HG03457 (cell line): Measurements from ENCODE around the gene SLC19A1.

Experiments used
- ATAC-seq: cut with Tn5 transposase; IDR thresholded peaks from one replicate; pipeline ENCODE4 v1.9.1; 2021; ENCODE audit warnings: moderate number of reproducible peaks; ENCODE audit not compliant: unreplicated experiment

The SLC19A1 gene

DNA sequence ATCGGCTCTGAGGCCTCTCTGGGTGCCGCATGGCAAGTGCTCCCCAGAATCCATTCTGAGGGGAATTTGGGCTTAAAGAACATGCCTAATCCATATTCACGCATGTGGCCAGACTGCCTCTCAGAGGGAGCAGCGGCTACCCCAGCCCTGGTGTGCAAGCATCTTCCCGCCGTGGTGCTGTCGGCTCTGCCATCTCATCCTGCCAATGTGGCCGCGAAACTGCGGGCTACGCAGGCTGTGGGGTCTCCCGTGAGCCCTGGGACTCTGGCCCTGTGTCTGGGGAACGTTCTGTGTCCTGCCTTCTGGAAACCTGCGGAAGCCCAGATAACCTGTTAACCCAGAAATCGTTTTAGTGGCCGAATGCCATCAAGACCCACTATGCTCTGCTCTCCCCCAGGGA lies 60.7 kb downstream of the SLC19A1 start:
- ATAC-seq = no peak

DNA sequence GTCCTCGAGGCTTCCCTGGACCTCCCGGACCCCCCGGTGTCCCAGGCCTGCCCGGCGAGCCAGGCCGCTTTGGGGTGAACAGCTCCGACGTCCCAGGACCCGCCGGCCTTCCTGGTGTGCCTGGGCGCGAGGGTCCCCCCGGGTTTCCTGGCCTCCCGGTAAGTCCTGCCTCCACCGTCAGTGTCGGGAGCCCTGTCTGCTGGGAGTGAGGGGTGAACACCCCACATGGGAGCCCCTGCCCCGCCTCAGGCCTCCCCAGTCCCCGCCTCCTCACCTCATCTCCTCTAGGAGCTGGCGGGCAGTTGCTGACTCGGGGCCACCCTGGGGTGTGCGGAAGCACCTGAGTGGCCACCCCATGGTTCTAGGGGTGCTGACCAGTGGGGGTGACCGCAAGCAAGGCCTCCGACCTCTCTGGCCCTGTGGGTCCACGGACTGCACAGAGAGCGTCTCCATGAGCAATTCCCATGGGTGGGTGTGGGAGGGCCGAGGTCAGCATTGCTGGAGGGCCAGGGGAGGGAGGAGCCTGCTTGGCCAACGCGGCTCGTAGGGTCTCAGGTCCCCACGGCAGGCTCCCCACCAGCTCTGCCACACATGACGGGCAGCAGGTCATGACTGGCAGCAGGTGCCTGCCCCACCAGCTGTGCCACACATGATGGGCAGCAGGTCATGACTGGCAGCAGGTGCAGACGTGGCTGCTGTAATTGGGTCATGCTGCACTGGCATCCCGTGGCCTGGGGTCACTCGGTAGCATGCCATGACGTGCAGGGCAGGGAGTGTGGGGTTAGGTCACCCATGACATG lies 61.3 kb downstream of the SLC19A1 start:
- ATAC-seq = no peak

DNA sequence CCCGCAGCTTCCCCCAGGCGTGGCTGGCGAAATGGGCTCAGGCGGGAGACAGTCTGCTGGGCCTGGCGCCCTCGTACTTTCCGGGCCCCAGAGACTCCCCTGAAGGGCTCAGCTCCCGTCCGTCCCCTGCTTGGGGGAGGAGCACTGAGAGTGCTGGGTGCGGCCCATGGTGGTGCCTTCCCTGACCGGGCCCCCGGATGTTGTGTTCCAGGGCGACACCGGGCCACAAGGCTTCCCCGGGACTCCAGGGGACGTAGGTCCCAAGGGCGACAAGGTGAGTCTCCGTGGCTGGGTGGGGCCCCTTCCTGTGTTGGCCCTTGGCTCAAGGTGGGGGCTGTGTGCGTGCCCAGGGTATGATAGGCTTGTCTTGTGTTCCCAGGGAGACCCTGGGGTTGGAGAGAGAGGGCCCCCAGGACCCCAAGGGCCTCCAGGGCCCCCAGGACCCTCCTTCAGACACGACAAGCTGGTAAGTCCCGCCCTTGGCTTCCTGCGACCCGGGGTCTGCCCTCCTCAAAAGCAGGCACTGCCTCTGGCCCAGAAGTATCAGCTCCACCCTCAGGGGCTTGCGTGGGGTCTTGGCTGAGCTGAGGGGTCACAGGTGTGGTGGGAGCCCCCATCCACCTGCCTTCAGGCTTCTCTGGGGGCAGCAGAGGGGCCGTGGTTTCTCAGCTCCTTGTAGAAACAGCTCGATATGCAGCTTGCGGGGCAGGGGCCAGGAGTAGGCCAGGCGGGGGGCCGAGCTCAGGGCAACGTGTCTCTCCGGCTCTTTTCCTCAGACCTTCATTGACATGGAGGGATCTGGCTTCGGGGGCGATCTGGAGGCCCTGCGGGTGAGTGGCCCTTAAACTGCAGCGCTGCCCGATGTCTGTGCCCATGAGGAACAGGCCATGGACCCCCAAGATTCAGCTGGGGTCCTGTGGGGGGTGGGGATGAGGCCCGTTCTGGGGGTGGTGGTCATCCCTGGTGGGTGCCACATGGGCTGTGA lies 62.3 kb downstream of the SLC19A1 start:
- no peak for ATAC-seq

DNA sequence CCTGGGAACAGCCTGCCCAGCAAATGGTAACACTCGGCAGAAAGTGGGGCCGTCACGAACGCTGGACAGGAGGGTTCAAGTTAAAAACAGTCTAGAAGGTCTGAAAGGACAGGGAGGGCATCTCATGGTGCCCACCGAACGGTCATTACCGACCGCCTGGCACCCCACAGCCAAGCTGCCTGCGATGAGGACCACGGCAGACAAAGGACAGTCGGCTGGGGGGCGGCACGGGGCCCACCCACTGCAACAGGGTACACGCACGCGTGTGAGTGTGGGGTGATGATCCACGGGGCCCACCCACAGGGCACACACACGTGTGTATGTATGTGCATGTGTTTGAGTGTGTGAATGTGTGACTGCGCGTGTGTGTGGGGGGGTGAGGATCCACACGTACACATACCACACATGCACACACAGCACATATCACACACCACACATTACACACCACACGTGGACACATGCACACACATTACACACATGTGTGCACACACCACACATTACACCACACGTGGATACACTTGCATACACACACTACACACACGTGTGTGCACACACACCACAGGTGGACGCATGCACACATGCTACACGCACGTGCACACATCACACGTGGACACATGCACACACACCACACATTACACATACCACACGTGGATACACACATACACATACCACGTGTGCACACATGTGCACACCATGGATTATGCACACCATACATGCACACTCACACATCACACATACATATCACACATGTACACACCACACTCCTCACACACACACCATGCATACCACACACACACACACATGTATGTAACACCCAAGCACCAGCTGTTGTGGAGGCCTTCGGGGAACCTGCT lies 63.2 kb downstream of the SLC19A1 start:
- no peak for ATAC-seq

DNA sequence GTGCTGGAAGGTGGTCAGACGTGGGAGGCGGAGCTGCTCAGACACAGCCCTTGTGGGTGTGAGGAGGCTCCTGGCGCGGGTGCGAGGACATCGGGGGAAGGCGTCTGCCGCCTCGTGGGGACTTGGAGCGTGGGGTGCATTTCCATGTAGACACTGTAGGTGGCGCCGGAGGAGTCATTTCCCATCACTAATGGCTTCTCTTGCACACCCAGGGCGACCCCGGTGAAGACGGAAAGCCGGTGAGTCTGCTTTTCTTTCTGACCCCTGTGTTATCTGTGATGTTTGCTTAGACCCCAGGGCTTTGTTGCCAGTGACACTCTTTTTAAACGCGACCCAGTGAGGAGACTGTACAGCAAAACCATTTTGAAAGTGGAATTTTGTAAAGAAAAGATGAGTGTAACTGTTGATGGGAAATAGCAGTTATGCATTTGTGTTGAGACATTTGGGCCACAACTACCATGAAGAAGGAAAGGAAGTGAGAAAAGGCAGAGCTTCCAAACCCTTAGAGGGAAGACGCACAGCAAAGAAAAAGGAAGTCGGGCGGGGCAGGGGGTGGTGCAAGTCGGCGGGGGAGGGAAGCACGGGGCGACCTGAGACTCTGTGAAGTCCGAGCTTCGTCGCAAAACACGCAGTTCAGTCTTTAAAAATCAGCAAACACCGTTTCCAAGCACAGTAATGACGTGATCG lies 64.0 kb downstream of the SLC19A1 start:
- ATAC-seq = no peak

DNA sequence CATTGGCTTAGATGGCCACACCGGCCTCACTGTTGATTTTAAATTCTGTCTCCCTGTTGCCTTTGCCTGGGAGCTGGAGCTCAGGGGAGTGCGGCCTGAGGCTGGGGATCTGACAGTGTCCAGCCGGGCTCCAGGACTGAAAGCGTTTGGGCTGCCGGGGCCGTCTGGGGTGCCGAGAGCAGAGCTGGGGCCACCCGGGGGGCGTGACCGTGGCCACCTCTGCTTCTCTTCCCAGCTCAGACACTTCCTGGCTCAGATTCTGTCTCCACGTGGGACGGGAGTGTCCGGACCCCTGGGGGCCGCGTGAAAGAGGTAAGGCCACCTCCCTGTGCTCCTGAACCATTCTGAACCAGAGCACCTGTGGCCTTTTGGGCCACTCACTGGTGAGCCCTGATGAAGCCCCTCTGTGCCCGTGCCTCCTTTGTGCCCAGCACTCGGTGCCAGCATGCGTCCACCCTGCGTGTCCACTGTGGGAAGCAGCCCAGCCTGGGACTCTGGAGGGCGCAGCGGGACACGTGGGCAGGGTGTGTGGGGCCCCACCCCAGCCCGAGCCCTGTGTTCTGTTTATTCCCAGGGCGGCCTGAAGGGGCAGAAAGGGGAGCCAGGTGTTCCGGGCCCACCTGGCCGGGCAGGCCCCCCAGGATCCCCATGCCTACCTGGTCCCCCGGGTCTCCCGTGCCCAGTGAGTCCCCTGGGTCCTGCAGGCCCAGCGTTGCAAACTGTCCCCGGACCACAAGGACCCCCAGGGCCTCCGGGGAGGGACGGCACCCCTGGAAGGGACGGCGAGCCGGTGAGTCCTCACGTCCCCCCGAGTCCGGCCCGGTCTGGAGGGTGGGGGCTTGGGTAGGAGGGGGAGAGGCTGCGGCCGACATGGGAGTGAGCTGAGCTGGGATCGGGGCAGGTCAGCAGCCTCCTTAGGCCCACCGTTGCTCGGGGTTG lies 64.8 kb downstream of the SLC19A1 start:
- ATAC-seq = no peak

DNA sequence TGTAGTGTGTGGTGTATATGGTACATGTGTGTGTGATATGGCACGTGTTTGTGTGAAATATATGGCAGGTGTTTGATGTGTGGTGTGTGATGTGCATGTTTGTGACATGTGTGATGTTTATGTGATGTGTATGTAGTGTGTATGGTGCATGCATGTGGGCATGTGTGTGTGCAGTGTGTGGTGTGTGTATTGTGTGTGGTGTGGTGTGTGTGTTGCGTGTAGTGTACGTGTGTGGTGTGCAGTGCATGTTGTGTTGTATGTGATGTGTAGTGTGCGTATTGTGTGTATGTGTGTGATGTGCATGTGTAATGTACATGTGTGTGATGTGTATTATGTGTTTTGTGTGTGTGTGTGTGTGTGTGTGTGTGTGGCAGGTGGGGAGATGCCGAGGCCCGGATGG lies 65.7 kb downstream of the SLC19A1 start:
- no peak for ATAC-seq

DNA sequence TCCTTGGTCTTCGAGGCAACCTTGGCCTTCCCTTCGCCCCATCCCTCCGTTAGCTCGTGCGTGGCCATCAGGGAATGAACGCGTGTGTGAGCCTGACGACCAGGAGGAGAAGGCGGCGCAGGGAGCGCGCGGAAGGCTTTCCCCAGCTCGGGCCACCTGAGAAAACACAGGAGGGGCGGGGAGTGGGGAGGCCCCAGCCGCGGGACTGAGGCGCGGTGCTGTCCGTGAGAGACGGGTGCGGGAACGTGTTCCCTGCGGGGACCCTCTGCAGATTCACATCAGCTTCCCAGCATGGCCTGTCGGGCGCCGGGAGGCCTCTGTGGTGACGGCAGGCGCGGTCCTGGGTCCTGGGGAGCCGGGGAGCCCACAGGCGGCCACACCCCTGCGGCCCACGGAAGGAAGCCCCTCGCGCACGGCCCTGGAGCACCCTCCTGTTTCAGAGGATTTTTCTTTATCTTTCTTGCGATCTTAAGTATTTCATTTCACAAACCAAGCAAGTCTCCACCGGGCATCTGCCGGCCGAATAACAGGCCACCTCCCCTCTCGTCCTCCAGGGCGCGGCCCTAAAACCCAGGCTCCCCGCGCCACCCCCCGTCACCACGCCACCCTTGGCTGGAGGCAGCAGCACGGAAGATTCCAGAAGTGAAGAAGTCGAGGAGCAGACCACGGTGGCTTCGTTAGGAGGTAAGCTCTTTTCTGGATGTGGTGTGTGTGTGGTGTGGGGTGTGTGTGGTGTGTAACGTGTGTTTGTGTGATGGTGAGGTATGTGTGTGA lies 66.3 kb downstream of the SLC19A1 start:
- ATAC-seq = no peak

DNA sequence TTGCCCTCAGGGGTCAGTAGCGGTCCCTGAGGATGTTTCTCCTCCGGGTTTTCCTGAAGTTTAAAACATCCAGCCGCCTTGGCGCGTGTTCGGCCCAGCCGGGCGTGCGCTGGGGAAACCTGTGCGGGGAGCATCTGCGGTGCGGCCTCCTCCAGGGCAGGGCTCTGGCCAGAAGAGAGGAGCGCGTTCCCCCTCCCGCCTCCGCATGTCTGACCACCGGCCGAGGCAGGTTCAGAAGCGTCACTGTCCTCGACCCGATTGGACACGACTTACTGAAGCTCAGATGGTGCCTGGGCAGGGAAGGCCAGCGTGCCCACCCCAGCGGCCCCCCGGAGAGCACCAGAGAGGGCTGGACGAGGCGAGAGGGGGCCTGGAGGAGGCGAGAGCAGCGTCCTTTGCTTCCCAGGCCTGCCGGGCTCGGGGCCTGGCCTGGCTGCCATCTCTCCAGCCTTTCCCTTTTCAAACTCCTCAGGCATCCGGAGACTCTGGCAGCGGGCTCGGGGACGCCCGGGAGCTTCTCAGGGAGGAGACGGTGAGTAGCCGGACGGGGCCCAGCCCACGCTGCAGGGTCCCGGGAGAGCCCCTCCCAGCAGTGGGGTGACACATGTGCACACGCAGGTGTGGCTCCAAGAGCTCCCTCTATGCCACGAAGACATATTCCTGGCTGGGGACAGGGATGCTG lies 67.1 kb downstream of the SLC19A1 start:
- ATAC-seq = no peak

DNA sequence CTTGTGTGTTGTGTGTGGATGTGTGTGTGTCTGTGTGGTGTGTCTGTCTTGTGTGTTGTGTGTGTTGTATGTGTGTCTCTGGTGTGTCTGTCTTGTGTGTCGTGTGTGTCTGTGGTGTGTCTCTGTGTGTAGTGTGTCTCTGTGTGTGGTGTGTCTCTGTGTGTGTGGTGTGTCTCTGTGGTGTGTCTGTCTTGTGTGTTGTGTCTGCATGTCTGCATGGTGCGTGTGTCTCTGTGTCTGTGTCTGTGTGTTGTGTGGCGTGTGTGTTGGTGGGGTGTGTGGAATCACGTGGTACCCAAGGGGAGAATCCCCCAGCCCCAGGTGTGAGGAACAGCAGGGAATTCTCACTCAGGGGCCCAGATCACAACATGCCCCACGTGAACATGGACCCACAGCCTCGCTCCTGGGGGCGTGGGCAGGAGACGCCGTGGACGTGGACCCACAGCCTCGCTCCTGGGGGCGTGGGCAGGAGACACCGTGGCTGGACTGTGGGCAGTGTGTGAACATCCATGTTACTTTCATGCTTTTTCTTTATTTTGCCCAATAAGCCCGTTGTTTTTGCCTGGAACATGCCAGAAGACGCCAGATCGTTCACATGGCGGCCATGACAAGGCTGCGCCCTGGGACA lies 67.8 kb downstream of the SLC19A1 start:
- ATAC-seq = no peak

DNA sequence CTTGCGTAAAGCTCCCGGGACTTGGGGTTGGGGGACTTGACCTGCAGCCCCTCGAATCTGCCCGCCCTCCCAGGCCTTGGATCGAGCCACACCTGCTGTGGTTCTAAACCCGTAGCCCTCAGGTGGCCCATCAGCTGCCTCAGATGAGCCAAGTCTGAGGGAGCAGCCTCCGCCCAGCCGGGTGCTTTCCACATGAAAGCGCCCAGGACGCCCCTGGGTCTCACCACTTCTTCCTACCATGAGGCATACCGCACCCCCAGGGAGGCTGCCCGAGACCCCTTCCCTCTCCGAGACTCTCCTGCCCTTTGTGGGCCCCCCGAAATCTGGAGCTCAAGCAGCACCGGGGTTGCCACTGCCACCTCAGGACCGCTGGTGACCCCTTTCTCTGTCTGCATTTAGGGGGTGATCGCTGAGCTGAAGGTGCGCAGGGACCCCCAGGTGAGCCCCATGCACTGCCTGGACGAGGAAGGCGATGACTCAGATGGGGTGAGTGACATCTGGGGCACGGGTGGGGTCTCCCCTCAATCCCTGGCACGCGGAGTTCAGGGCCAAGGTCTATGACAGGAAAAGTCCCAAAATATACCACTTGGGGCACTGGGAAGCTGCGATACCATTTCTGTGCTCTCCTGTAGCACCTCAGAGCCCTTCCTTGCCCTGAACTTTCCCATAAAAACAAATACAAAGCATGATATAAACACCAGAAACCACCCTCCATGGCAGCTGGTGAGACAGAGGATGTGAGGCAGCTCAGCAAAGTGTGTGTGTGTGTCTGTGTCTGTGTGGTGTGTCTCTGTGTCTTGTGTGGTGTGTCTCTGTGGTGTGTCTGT lies 68.5 kb downstream of the SLC19A1 start:
- ATAC-seq = no peak

DNA sequence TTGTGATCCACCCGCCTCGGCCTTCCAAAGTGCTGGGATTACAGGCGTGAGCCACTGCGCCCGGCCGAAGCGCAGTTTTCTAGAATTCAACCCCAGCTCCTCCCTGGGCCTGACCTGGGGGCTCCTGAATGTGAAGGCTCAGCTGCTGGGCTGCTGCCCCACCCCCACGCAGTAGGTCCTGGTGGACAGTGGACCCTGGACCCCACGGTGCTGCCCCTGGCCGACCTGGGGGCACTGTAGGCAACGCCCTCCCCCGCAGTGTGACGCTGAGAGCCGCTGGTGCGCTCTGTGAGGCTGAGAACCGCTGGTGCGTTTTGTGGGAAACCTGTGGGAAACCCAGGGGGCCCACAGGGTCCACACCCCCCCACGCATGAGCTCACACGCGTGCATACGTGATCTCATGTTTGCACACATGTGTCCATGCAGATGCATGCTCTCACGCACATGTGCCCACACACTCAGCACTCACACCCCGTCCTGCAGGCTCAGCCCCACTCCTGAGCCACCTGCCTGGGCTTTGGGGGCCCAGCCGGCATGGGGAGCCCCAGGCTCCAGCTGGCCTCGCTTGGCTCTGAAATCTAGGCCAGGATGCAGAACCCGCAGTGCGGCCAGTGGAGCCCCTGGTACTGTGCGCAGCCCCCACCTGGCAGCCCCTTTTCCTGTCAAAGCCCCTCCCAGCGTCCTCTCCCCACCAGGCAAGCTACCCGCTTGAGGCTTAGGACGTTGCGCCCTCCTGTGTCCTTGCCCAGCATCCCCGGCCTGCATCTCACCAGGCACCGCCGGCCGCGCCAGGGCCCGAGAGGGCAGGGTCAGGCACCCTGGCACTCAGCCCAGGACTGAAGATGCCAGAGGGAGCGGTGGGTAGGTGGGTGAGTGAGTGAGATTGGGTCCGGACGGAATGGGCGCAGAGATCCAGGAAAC lies 69.5 kb downstream of the SLC19A1 start:
- ATAC-seq = no peak

DNA sequence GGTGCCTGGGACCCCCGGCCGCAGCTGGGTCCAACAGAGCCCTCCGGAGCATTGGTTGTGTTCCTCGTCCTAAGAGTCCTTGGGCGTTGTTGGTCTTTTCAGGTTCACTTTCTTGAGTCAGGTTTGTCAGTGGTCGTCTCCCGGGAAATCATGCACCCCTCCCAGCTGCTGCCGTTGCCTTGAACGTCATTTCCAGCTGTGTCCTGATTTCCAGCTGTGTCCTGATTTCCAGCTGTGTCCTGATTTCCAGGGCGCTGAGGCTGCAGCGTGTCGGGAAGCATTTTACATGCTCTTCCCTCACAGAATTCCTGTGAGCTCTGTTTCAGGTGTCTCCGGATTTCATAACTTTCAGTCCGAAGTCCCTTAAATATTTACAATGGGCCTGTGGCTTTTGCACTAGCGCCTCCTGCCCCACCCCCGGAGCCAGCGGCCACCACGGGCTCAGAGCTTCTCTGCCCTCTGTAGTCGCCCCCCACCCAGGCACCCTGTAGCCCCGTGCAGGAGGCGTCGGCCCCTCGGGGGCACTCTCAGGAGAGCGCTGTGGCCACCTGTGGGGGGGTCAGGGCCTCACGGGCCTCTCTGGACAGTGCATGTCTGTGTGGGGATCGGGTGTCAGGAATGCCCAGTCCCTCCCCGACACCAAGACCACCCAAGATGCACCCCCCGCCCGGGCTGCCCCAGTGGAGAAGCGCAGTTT lies 70.6 kb downstream of the SLC19A1 start:
- ATAC-seq = no peak

DNA sequence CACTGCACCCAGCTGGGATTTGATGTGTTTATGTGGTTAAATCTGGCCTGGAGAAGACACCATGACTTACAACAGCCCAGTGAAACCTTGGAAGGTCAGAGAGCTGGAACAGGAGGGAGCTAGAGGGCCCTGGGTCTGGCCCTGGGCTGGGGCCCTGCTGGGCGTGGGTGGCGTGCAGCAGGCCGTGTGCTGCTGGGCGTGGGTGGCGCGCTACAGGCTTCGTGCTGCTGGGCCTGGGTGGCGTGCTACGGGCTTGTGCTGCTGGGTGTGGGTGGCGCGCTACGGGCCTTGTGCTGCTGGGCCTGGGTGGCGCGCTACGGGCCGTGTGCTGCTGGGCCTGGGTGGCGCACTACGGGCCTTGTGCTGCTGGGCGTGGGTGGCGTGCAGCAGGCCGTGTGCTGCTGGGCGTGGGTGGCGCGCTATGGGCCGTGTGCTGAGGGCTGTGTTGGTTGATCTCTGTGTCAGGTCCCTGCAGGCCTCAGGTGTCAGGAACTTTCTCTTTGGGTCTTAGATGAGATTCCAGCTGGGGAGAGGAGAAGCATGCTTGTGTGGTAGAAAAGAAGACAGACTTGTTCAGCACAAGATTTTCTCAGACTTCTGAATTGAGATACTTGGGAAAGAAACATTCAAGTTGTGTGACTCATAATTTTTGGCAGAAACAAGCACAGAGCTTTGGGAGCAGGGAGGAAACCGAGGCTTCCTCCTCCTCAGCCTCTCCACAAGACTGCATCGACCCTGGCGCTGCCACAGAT lies 71.3 kb downstream of the SLC19A1 start:
- ATAC-seq = no peak
